ENCODE data around the gene BLM. TPM values are rescaled to one million over a fixed set of nuclear protein-coding genes. Genes with fewer than 3 reads are reported as not detected.
"Not testable (repeated sequence)": the region's sequence is repeated elsewhere in the genome, so short reads cannot be mapped to it uniquely, and the experiment has no call there.

BLM gene
- total RNA-seq, 1 donor from 2014 or later, result 26.6 TPM

DNA sequence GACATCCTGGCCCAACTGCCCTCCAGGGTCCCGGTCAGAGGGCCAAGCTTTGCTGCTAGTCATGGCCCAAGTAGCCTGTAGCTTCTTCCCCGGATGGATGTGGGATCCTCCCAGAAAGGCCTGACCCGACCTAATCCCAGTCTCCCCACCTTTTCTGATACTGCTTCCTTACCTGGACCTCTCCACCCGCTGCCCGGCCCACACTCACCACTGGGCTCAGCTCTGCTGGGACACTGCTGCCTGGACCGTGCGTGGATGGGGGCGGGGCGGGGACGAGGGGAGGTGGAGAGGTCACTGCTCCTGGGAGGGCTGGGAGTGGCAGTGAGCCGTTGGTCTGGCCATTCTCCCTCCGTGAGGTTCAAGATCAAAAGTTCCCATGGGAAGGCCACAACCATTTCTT, 111.0 kb downstream of the BLM start:
- no peak for DNase-seq (ENCODE audit: missing footprints)
- no peak for ATAC-seq
- intact Hi-C loops (cut with DNase I), result no loop called here

GRCh38 chr15:90829126-90829525, 112.0 kb downstream of the BLM start:
- DNase-seq (ENCODE audit: missing footprints), result no peak
- ATAC-seq, result no peak
- intact Hi-C loops (cut with DNase I), result no loop called here

DNA sequence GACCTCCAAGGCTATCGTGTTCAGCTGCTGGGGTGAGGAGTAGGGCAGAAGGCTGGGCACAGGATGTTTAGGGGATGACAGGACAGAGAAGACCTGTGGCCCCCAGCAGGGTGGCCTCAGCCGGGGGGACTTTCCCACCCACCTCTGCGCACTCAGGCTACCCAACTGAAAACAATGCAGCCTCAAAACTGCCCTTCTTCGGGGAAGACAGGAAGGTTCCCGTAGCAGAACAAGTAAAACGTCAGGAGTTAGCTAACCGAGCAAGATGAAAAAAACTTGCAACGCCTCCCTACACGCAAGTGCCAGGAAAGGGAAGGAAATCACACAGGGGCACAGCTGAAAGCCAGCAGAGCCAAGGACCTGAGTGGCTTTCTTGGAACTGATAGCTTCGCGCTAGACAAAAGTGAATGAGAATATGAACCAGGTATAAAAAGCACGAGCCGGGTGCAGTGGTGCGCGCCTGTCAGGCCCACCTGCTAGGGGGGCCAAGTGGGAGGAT, 112.8 kb downstream of the BLM start:
- ATAC-seq, result no peak
- DNase-seq (ENCODE audit: missing footprints), result no peak
- intact Hi-C loops (cut with DNase I), result no loop called here

DNA sequence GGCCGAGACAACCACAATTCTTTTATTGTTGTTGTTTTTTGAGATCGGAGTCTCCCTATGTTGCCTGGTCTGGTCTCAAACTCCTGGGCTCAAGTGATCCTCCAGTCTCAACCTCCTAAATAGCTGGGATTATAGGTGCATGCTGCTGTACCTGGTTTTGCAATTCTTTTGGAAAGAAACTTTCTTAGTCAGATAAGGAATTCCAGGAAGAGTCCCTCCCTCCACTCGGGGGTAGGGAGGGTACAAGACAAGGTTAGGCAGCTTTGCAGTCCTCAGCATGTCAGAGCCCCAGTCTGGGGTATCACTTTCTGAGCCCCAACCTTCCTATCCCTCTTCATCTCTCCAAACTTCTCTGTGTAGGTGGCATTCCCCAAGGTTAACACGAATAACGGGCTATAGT, 117.5 kb downstream of the BLM start:
- no peak for DNase-seq (ENCODE audit: missing footprints)
- ATAC-seq, result no peak
- intact Hi-C loops (cut with DNase I), result no loop called here

DNA sequence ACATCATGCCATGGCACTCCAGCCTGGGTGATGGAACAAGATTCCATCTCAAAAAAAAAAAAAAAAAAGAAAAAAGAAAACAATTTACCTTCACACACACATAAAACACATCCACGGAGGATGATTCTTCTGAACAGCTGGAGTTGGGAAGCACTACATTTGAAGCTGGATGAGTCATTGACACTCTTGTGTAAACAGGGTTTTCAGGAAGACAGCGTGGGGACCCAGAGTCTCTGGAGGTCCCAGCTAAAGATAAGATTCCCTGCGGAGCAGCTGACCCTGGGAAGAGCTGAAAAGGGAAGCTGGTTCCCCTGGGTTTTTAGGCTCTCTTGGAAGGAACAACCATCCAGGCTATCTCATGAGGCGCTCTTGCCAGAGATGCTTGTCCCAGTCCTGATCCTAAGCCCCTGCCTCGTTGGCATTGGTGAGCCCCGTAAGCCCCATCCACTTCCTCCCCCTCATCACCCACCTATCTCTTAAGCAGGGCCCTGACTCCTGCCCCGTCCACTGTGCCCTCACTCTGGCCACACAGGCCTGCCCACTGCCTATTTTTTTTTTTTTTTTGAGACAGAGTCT, 119.2 kb downstream of the BLM start:
- intact Hi-C loops (cut with DNase I), result no loop called here
- no peak for DNase-seq (ENCODE audit: missing footprints)
- ATAC-seq, result peak; percentile 55

- ATAC-seq, result no peak
- intact Hi-C loops (cut with DNase I), result no loop called here
- DNase-seq (ENCODE audit: missing footprints), result no peak
These were observed 119.9 kb downstream of the BLM start for GRCh38 chr15:90837094-90837493.

GRCh38 chr15:90838139-90838538, 121.0 kb downstream of the BLM start:
- ATAC-seq, result no peak
- intact Hi-C loops (cut with DNase I), result no loop called here
- no peak for DNase-seq (ENCODE audit: missing footprints)

DNA sequence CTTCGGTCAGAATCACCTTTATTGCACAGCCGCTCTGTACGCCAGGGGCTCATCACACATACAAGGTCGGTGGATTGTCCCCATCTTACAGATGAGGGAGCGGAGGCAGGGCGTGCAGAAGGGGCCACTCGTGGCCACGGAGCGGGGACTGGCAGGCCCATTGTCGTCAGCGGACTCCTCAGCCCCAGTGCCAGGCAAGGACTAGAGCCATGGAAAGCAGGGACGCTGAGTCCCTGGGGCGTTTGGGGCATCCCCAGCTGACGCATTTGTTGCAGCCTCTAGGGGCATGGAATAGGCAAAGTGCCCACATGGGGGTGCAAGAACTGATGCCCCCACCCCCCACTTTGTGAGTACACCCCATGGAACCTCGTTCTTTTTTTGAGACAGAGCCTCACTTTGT, 121.4 kb downstream of the BLM start:
- ATAC-seq, result no peak
- DNase-seq (ENCODE audit: missing footprints), result no peak
- intact Hi-C loops (cut with DNase I), result no loop called here

DNA sequence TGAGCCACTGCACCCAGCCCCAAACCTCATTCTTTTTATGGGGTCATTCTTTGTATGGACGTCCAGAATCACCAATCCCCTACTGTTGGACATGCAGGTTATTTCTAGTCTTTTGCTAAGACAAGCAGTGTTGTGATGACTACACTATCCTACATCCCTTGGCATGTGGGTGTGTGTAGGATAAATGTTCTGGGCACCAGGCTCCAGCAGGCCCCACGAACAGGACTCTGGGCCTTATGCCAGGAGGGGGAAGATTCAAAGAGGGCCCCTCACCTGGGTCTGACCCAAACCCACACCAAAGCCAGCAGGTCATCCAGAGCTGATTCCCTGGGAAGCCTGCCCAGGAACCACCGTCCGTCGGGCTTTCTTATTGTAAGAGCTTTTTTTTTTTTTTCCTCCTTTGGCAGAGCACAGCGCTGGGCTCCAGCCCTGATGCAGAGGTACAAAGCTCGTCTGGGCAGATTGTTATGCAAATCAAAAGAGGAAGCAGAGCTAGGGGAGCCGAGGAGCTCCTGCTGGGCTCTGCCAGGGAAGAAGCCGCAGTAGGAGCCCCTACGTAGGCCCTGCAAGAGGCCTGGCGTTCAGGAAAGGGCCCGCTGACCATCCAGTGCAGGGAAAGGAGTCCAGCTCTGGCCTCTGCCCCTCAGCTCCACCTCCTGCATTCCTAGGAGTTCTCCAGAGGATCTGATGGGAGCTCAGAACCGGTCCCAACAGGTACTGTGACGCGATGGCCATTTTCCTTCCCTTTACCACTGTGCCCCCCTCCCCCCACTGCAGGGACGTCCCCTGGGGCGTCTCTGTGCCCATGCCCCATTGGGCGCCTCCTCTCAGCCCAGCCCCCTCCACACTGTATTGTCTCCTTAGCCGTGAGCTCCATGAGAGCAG, 122.3 kb downstream of the BLM start:
- DNase-seq (ENCODE audit: missing footprints), result peak; percentile 76
- ATAC-seq, result peak; percentile 55
- intact Hi-C loops (cut with DNase I), result no loop called here

GRCh38 chr15:90840157-90840855, 123.2 kb downstream of the BLM start:
- no peak for DNase-seq (ENCODE audit: missing footprints)
- ATAC-seq, result no peak
- intact Hi-C loops (cut with DNase I), result no loop called here

DNA sequence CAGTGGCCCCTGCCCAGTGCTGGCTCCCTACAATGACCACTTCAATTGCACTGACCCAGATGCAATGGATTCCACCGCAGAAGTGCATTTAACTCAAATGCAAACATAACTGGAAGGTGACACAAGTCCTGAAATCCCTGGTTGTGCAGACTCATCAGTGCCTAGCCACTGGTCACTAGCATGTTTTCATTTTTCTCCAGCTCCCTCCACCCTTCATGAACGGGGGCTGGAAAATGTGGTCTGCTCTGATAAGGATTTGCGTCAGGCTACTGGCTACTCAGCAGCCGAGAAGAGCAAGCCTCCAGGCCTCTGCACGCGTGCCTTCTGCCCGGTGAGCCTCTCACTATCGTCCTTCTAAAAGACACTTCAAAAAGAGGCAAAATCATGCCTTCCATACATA, 123.8 kb downstream of the BLM start:
- ATAC-seq, result no peak
- intact Hi-C loops (cut with DNase I), result no loop called here
- DNase-seq (ENCODE audit: missing footprints), result no peak

DNA sequence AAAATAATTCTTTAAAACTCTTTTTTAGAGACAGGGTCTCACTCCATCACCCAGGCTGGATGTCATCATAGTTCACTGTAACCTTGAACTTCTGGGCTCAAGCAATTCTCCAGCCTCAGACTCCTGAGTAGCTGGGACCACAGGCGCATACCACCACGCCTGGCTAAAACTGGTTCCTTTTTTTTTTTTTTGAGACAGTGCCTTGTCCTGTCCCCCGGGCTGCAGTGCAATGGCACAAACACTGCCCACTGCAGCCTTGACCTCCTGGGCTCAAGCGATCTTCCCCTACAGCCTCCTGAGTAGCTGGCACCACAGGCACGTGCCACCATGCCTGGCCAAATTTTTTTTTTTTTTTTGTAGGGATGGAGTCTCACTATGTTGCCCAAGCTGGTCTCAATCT, 127.5 kb downstream of the BLM start:
- DNase-seq (ENCODE audit: missing footprints) (no peak), ATAC-seq (no peak)
- intact Hi-C loops (cut with DNase I), result no loop called here

DNA sequence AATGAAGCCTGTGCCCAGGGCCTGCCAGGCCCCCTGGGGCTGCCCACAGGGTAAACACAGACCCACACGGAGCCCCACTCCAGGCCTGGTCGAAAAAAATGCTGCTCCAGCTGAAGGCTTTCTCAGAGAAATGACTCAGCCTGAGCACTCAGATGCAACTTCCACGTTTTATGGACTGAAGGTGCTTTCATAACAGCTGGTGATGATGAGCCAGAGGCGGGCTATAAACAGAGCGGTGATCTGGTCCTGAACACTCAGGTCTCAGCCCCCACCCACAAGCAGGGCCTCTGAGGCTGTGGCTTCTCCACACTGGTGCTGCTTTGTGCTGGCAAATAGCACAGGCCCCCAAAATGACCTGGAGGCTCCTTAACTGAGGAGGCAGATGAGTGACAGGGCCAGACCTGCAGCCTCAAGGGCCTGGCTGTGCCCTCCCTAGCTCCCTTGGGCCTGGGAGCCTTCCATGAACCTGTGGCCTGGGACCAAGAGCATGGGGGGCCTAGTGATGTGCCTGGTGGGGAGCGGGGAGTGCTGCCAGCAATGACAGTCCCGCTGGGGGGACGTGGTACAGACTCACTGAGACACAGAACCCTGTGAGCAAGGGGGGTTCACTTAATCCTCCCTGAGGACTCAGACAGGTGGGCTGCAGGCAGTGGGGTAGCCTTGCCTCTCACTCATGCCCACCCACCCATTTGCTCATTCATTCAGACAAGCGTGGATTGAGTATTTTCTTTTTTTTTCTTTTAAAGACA, 128.2 kb downstream of the BLM start:
- ATAC-seq, result peak; percentile 37
- DNase-seq (ENCODE audit: missing footprints), result no peak
- intact Hi-C loops (cut with DNase I), result no loop called here

DNA sequence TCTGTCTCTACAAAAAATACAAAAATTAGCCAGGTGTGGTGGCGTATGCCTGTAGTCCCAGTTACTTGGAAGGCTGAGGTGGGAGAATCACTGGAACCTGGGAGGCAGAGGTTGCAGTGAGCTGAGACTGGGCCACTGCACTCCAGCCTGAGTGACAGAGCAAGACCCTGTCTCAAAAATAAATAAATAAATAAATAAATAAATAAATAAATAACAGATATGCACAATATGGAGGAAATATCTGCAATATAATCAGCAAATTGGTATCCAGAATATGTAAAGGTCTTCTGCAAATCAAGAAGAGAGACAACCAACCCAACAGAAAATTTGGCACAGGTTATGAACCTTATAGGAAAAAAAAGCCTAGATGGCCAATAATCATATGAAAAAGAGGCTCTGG, 132.3 kb downstream of the BLM start:
- intact Hi-C loops (cut with DNase I); DNase-seq (ENCODE audit: missing footprints); ATAC-seq: not testable (repeated sequence)

- DNase-seq (ENCODE audit: missing footprints) (no peak), ATAC-seq (no peak)
- intact Hi-C loops (cut with DNase I), result no loop called here
These were observed 134.0 kb downstream of the BLM start for GRCh38 chr15:90851114-90851513.

DNA sequence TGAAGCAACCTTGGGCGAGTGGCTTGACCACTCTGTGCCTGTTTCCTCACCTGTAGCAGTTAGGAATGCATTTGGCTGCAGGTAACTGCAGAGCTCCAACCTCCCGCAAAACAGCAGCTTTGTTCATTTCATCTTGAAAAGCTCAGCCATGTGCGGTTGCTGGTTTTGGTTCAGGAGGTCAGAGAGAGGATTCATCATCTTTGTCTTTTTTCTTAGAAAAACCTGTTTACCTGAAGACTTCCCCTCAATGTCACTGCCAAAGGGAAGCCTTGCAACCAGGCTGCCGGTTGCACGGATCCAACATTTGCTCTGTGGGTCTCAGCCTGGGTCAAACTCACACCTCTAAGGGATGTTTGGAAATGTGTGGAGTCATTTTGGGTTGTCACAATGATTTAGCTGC, 134.8 kb downstream of the BLM start:
- intact Hi-C loops (cut with DNase I), result no loop called here
- ATAC-seq, result no peak

GRCh38 chr15:90855139-90855538, 138.0 kb downstream of the BLM start:
- intact Hi-C loops (cut with DNase I), result no loop called here
- ATAC-seq, result no peak
- DNase-seq (ENCODE audit: missing footprints), result no peak

More for the DNA sequence above, 134.8 kb downstream of the BLM start:
- DNase-seq (ENCODE audit: missing footprints), result no peak

DNA sequence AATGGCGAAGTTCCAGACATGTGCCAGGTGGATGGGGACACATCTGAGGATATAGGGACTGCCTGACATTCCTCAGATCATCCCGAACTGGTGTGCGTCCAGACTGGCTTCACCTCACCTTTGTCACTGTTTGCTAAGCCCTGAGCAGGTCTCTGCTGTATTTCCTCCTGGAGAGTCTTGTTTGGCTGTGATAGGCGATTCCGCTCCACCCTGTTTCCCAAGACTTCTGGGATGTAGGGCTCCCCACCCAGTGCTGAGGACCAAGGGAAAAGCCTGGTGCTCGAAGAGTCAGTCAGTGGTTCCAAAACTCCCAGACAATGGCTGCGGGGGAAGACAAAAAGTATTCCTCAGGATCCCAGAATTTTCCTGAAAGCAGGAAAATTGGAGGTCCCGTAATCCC, 140.2 kb downstream of the BLM start:
- intact Hi-C loops (cut with DNase I), result no loop called here
- ATAC-seq, result no peak
- no peak for DNase-seq (ENCODE audit: missing footprints)

GRCh38 chr15:90857883-90858443, 140.8 kb downstream of the BLM start:
- DNase-seq (ENCODE audit: missing footprints) (no peak), ATAC-seq (no peak)
- intact Hi-C loops (cut with DNase I), result no loop called here

All from Right ventricle myocardium inferior (tissue), 1 donor.